ENCODE data around the gene PTPN18.

DNA sequence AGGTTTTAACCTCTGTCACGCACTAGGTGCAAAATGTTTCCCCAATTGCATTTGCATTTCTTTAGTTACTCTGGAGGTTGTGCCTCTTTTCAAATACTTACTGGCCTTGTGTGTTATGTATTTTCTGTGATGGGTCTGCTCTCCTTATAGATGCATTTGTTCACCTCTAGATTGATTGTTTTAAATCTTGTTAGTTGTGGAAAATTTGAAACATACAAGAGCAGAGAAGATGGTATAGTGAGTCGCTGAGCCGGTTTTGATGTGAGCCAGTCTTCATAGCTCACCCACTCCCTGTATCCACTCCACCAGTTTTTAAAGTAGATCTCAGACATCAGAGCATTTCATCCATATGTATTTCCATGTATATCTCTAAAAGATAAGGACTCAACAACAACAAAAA, 6.7 kb upstream of the PTPN18 start:
- TF ChIP-seq, protein P1, sequence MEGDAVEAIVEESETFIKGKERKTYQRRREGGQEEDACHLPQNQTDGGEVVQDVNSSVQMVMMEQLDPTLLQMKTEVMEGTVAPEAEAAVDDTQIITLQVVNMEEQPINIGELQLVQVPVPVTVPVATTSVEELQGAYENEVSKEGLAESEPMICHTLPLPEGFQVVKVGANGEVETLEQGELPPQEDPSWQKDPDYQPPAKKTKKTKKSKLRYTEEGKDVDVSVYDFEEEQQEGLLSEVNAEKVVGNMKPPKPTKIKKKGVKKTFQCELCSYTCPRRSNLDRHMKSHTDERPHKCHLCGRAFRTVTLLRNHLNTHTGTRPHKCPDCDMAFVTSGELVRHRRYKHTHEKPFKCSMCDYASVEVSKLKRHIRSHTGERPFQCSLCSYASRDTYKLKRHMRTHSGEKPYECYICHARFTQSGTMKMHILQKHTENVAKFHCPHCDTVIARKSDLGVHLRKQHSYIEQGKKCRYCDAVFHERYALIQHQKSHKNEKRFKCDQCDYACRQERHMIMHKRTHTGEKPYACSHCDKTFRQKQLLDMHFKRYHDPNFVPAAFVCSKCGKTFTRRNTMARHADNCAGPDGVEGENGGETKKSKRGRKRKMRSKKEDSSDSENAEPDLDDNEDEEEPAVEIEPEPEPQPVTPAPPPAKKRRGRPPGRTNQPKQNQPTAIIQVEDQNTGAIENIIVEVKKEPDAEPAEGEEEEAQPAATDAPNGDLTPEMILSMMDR (IDR thresholded peaks at IDR 0.05), result no peak
- TF ChIP-seq EP300 (IDR thresholded peaks at IDR 0.05), result no peak
- no peak for TF ChIP-seq POLR2A (IDR thresholded peaks at IDR 0.05)
